Hindlimb muscle (tissue), 1 donor: ENCODE results near the gene IKZF1. TPM values are rescaled to one million over a fixed set of nuclear protein-coding genes. Genes with fewer than 3 reads are reported as not detected.

Source experiments
- DNase-seq: peaks from one replicate; pipeline ENCODE4 v3.0.0-alpha.2; 2013
- polyA plus RNA-seq: library from polyadenylated mRNA; unstranded; fragments of 120-200 nt; gene quantifications from one replicate; pipeline ENCODE4 v1.2.1, GENCODE V29; 2013; ENCODE audit not compliant: insufficient read length

The IKZF1 gene
- polyA plus RNA-seq, 1 donor = 3.2 TPM

- DNase-seq = no peak
These were observed 5.2 kb downstream of the IKZF1 start for GRCh38 chr7:50309721-50310120.

- no peak for DNase-seq
These were observed 5.8 kb downstream of the IKZF1 start for GRCh38 chr7:50310361-50310760.

GRCh38 chr7:50310956-50311355, 6.4 kb downstream of the IKZF1 start:
- DNase-seq = no peak

DNA sequence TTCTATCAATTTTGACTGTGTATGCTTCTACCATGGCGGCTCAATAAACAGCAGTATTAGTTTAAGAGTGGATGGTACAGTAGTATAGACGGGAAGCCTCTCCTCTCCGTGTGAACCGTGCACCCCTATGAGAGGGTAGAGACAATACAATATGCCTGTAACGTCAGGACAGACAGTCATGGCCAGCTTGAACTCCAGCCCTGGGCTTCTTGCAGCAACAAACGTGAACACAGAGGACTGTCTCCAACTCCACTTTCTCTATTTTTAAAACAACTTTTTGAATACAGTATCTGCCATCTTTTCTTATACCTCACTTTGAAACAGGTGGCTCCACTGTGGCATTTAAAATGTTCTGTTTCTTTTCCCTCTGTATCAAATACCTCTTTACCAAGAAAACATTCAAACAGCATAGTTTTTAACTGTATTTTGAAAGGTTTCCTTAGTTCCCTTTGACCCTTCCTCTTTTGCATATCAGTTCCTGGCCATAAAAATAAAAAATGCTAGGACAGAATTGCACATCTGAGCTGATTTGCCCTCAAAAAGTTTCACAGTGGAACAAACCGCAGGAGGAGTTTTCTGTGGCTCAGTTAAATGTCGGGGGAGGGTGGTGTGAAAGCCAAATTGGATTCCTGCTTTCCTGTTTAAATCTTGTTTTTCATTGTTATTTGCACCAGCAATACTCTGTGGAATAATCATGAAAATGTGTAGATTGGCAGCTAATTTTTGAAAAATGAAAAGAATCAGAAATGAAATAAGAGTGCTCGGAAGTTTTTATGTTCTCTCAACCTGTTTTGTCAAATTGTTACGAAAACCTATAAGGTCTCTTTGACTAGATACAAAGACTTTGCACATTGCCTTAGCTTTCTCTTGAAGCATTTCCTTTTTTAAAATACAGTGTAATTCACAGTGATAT, 8.0 kb downstream of the IKZF1 start:
- no peak for DNase-seq

GRCh38 chr7:50314836-50315592, 10.5 kb downstream of the IKZF1 start:
- no peak for DNase-seq

DNA sequence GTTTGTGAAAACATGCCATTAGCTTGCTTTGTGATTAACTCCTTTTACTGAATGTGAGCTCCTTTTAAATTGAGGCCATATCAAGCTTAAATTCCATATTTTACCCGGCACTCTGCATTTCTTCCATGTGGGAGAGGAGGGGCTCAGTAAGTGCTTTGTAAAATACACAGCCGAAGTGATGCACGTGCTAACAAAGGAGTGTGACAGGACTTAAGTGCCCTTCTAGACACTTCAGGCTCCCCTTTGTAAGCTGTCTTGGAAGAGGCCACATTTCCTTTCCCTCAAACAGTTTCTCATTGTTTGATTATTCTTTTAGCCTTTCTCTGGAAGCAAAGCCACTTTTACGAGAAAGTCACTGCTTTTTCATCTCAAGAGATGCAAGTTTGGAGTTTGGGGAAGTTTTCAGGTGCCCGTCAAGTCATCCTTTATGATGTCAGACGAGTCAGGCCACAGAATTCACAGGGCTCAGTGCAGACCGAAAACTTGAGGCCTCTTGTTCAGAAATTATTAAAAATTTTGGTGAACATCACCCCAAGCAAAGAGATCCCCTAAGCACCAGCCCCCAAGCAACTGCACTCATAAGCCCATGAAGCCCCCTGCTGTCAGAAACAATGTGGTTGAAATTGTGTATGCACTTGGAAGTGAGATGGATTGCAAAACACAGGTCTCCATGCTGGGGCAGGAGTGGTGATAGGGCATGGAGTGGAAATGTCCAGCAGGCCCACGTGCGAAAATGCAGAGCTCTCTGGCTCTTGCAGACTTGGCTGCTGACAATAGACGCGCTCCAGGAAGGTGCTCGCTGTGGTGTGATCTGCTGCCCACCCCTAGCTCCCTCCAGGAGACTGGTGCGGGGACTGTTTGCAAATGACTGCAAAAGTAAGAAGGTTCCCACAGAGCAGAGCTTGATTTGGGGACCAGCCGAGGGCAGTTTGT, 11.5 kb downstream of the IKZF1 start:
- DNase-seq = no peak

DNA sequence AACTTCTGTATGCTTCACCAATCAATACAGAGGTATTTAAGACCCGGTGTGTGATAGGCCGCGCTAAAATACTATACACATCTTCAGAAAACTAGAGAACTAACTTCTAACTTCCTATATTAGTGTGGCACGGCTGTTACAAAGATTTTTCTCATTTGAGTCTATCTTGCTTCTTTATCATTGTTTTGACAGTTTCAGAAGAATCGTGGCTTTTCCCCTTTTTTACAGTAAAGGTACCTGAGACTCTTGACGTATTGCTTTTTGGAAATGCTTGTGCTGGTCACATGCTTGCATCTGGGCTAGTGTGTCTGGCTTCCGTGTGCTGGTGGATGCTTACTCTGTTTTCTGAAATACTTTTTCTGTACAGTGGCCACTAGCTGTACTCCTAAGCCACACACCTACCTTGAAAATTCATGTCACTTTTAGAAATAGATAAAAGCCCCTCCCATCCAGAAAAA, 12.7 kb downstream of the IKZF1 start:
- no peak for DNase-seq

DNA sequence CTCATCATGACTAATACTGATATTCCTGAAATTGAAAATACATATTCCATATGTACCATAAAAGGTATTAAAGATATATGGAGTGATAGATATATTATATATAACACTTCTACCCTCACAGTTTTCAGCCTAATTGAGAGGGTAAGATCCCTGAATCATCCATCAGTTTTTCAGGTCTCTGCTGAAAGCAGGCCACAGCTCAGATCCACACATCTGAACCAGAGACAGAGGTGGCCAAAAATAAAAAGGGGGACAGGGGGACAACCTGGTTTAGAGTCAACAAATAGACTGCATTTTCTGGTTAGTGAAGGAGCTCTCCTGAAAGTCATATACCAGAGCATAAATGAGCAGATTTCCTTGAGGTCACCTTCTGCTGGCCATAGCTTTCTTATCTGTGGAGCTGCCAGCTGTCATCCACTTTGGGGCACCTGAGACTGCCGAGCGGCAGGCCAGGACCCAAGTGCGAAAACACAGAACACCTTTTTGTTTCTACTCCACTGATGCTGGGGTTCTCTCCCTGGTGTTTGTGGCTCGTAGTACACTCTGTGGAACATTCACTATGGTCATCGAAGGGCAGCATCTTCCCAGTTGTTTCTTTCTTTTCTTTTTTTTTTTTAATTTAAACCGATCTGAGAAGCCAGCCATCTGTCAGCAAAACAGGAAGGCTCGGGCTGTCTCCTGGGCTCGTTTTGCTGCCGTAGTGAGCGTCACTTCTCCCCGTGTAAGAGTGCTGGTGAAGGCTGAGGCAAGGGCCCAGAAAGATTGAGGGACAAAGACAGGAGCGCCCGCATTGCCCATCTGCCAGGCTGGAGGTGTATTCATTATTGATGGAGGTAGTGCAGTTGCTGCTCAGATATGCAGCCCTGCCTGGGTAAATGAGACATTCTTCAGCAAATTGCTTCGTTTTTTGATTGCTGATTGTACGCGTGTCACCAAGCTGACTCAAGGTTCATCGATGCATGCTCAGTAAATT, 13.5 kb downstream of the IKZF1 start:
- no peak for DNase-seq

- no peak for DNase-seq
These were observed 17.1 kb downstream of the IKZF1 start for GRCh38 chr7:50321487-50322067.

GRCh38 chr7:50324113-50324512, 19.6 kb downstream of the IKZF1 start:
- DNase-seq = no peak

DNA sequence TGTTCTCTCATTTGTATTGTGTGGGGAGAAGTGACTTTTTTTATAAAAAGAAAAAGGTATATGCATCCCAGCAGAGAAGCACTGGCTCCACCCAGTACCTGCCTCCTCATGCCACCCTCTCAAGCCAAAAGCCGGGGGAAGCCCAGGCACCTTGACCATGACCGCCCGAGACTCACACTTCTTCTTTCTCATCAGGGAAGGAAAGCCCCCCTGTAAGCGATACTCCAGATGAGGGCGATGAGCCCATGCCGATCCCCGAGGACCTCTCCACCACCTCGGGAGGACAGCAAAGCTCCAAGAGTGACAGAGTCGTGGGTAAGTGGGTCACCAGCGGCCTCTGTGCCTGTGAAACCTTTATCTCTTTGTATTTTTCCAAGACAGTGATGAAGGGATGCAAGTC, 22.9 kb downstream of the IKZF1 start:
- no peak for DNase-seq

- DNase-seq = no peak
These were observed 25.3 kb downstream of the IKZF1 start for GRCh38 chr7:50329775-50330174.

- DNase-seq = no peak
These were observed 25.7 kb downstream of the IKZF1 start for GRCh38 chr7:50330254-50330653.

DNA sequence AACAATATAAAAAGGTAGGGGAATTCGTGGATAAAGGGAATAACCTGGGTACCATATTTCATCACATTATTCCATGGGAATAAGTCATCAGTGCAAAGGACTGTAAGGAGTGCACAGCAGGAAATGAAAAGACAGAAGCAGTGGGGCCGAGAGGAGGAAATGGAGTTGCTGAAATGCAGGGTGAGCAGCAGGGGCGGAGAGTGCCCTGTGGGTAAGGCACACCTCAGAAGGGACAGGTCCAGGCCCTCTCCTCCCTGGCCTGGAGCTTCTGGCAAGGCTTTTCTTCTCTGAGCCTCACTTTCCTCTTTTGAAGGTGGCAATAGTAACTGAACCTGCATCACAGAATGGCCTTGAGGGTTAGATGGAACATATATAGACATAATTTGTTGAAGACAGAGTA, 26.2 kb downstream of the IKZF1 start:
- DNase-seq = no peak

GRCh38 chr7:50331564-50332208, 27.2 kb downstream of the IKZF1 start:
- DNase-seq = no peak

DNA sequence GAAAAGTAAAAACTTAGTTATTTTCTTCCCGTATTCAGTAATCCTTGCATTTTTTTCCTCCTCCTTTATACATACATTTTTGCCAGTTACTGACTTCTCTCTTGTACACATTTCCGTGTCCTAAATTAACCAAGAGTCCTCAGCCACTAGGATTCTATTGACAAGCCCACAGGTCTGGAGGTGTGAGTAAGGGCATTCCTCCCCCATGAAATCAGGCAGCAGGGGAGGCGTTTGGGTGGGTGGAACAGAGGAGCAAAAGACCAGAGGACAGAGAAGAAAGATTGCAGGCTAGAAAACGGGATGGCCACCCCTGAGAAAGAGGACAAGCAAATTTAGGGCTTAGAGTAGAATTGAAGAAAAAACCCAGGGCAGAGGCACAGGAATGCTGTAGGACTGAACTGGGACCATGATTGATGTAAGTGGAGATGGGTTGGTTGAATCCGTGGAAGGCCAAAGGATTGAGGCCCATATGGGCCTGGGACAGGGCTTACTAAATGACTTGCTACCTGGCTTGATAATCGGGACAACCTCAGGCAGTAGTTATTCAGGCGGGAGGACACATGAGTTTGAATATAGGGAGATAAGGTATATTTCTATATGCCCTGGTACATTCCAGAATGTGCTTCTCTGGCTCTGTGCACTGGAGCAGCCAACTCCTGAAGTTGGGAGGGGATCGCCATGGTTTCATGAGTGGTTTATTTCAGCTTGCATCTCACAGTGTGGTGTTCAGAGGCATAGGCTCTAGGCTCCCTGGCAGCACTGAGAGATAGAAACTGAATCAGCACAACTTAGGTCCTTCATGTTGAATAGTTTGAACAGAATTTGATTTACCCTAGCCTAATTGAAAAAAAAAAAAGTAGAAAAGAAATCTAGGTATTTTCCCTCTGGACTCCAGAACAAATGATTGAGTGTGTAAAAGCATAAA, 28.0 kb downstream of the IKZF1 start:
- no peak for DNase-seq

- DNase-seq = no peak
These were observed 28.7 kb downstream of the IKZF1 start for GRCh38 chr7:50333221-50333651.

DNA sequence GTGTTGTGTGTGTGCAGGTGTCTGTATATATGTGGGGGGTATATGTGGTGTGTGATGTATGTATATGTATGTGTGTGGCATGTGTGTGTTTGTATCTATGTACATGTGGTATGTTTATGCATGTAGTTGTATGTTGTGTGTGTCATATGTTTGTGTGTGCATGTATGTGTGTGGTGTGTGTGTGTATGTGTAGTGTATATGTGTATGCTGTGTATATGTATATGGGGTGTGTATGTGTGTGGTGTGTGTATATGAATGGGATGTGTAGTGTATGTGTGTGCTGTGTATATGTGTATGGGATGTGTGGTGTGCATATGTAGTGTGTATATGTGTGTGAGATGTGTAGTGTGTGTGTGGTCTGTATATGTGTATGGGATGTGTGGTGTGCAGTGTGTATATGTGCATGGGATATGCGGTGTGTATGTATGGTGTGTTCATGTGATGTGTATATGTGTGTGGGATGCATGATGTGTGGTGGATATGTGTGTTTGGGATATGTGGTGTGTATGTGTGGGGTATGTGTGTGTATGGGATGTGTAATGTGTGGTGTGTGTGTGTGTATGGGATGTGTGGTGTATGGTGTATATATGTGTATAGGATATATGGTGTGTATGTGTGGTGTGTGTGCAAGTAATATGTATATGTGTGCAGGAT, 30.0 kb downstream of the IKZF1 start:
- DNase-seq = no peak
